GM12878 (cell line): Measurements from ENCODE around the gene RCC2. TPM values are rescaled to one million over a fixed set of nuclear protein-coding genes. Genes with fewer than 3 reads are reported as not detected.

Experiments used
- ATAC-seq: fragments of 200-7000 bp; cut with Tn5 transposase; 3 replicates; pipeline ENCODE4 v1.9.1; 2020; ENCODE audit warnings: mild to moderate bottlenecking, moderate library complexity
- BruUV-seq: library from RNA; stranded (reverse); fragments of 400-500 nt; replicated peaks from 2 replicates; lab custom pipeline; 2021; lab: Mats Ljungman, UMichigan
- CTCF ChIA-PET: fragments of 300-600 bp; sonication (Branson Sonifier 250); formaldehyde crosslinking; extraction: SDS; loops from one replicate; lab custom pipeline; 2021; ENCODE audit warnings: inconsistent platforms; lab: Yijun Ruan, JAX
- POLR2A ChIA-PET: fragments of 350-600 bp; formaldehyde crosslinking; extraction: SDS; loops from one replicate; lab custom pipeline; 2021; ENCODE audit warnings: inconsistent platforms; lab: Charles Lee
- RAD21 ChIA-PET: fragments of 300-600 bp; sonication (Branson Sonifier 250); formaldehyde crosslinking; loops from one replicate; lab custom pipeline; 2023; ENCODE audit warnings: antibody characterized with exemption; ENCODE audit not compliant: unreplicated experiment; lab: Charles Lee
- SMC1A ChIA-PET: fragments of 300-600 bp; sonication (Branson Sonifier 250); formaldehyde crosslinking; loops from one replicate; lab custom pipeline; 2023; ENCODE audit not compliant: unreplicated experiment, uncharacterized antibody; lab: Charles Lee
- DNase-seq: peaks from one replicate; pipeline ENCODE4 v3.0.0-alpha.2; 2011; ENCODE audit warnings: low read depth, low spot score
- FAIRE-seq: peaks from 3 replicates; lab custom pipeline; 2011; peaks lifted over from hg19 to GRCh38; lab: Jason Lieb, UNC
- H2AFZ ChIP-seq: 2 replicates; pipeline ENCODE4 v1.6.0; 2011; ENCODE audit warnings: low read depth, low read length, control low read depth; ENCODE audit not compliant: control insufficient read depth
- H3K27ac ChIP-seq: 2 replicates; pipeline ENCODE4 v1.5.1; 2011; ENCODE audit warnings: control low read depth; ENCODE audit not compliant: control insufficient read depth, insufficient read depth
- H3K27me3 ChIP-seq, 2 experiments: replicated peaks in 1 of 2; 2 replicates each; pipeline versions ENCODE4 v1.6.0 to v1.6.1; 2011; ENCODE audit warnings: low read length in 1 of 2; ENCODE audit not compliant: control insufficient read depth in 2 of 2, insufficient read depth in 2 of 2
- H3K36me3 ChIP-seq, 2 experiments: 2 replicates each; pipeline ENCODE4 v1.5.1; 2011; ENCODE audit warnings: low read length in 1 of 2; ENCODE audit not compliant: control insufficient read depth in 2 of 2, insufficient read depth in 2 of 2
- H3K4me1 ChIP-seq: 2 replicates; pipeline ENCODE4 v1.6.1; 2011; ENCODE audit warnings: mild to moderate bottlenecking, low read length, moderate library complexity, mixed read lengths; ENCODE audit not compliant: control insufficient read depth, insufficient read depth
- H3K4me2 ChIP-seq: 2 replicates; pipeline ENCODE4 v1.6.0; 2011; ENCODE audit warnings: control low read depth; ENCODE audit not compliant: control insufficient read depth, insufficient read depth
- H3K4me3 ChIP-seq: fragments of 200-600 bp; sonication (generic); 2 replicates; pipeline ENCODE4 v1.5.1; 2016
- H3K79me2 ChIP-seq: 2 replicates; pipeline ENCODE4 v1.6.0; 2011; ENCODE audit warnings: low read length; ENCODE audit not compliant: control insufficient read depth, insufficient read depth
- H3K9ac ChIP-seq: 2 replicates; pipeline ENCODE4 v1.8.0; 2011; ENCODE audit warnings: low read length, control low read depth, mixed read lengths; ENCODE audit not compliant: control insufficient read depth, insufficient read depth
- H3K9me3 ChIP-seq: replicated peaks from 3 replicates; pipeline ENCODE4 v1.5.1; 2011; ENCODE audit warnings: mild to moderate bottlenecking, low read length; ENCODE audit not compliant: control insufficient read depth, insufficient read depth
- H4K20me1 ChIP-seq: 2 replicates; pipeline ENCODE4 v1.6.0; 2011; ENCODE audit not compliant: control insufficient read depth, insufficient read depth
- BACH1 ChIP-seq: fragments of 450-650 bp; IDR thresholded peaks from 2 replicates; pipeline ENCODE4 v1.6.1; 2017; ENCODE audit warnings: mild to moderate bottlenecking, borderline replicate concordance
- CHD2 ChIP-seq: IDR thresholded peaks from 2 replicates; pipeline ENCODE4 v1.6.1; 2011; ENCODE audit warnings: low read depth, low read length, improper control_type of control experiment, borderline replicate concordance
- CHD4 ChIP-seq: fragments of 200-600 bp; sonication (generic); IDR thresholded peaks from 2 replicates; pipeline ENCODE4 v1.6.1; 2016; ENCODE audit warnings: mild to moderate bottlenecking
- CREM ChIP-seq: IDR thresholded peaks from 2 replicates; pipeline ENCODE4 v1.6.1; 2014; ENCODE audit warnings: antibody characterized with exemption, low read depth
- EGR1 ChIP-seq, 2 experiments: IDR thresholded peaks; 1 replicate in 1 of 2; 2 replicates in 1 of 2; pipeline ENCODE4 v1.6.1; 2011 to 2012; ENCODE audit warnings: low read depth in 2 of 2, low read length in 2 of 2, borderline replicate concordance in 1 of 2, mild to moderate bottlenecking in 1 of 2, moderate library complexity in 1 of 2
- ELK1 ChIP-seq: IDR thresholded peaks from 2 replicates; pipeline ENCODE4 v1.6.1; 2012; ENCODE audit warnings: low read depth, low read length, improper control_type of control experiment
- HDAC2 ChIP-seq: fragments of 200-600 bp; sonication (generic); IDR thresholded peaks from 2 replicates; pipeline ENCODE4 v1.6.1; 2017
- HDGF ChIP-seq: fragments of 450-650 bp; IDR thresholded peaks from 2 replicates; pipeline ENCODE4 v1.6.1; 2016; ENCODE audit warnings: antibody characterized with exemption
- MLLT1 ChIP-seq: fragments of 450-650 bp; IDR thresholded peaks from 2 replicates; pipeline ENCODE4 v1.6.1; 2016; ENCODE audit warnings: mild to moderate bottlenecking
- NBN ChIP-seq: fragments of 450-650 bp; IDR thresholded peaks from 2 replicates; pipeline ENCODE4 v1.6.1; 2016
- NFXL1 ChIP-seq: fragments of 450-650 bp; IDR thresholded peaks from 2 replicates; pipeline ENCODE4 v1.6.1; 2017; ENCODE audit warnings: antibody characterized with exemption, mild to moderate bottlenecking, borderline replicate concordance
- NRF1 ChIP-seq: conservative IDR thresholded peaks from 2 replicates; pipeline ENCODE4 v1.6.1; 2011; ENCODE audit warnings: mild to moderate bottlenecking, low read depth, low read length, improper control_type of control experiment
- PBX3 ChIP-seq: IDR thresholded peaks from 2 replicates; pipeline ENCODE4 v1.6.1; 2011; ENCODE audit warnings: mild to moderate bottlenecking, low read depth, low read length, moderate library complexity; ENCODE audit not compliant: insufficient replicate concordance
- POLR2AphosphoS2 ChIP-seq: IDR thresholded peaks from 2 replicates; pipeline ENCODE4 v1.6.1; 2011; ENCODE audit warnings: low read depth, mild to moderate bottlenecking, low read length, improper control_type of control experiment, moderate library complexity
- RELA ChIP-seq: fragments of 450-650 bp; IDR thresholded peaks from 2 replicates; pipeline ENCODE4 v1.8.0; 2014; ENCODE audit warnings: borderline replicate concordance; ENCODE audit not compliant: partially characterized antibody
- SREBF2 ChIP-seq: IDR thresholded peaks from 2 replicates; pipeline ENCODE4 v1.6.1; 2012; ENCODE audit warnings: mild to moderate bottlenecking, low read length
- STAT3 ChIP-seq: IDR thresholded peaks from 2 replicates; pipeline ENCODE4 v1.6.1; 2011; ENCODE audit warnings: low read depth, low read length, improper control_type of control experiment
- ZNF24 ChIP-seq: fragments of 450-650 bp; IDR thresholded peaks from 2 replicates; pipeline ENCODE4 v1.6.1; 2017; ENCODE audit warnings: antibody characterized with exemption, mild to moderate bottlenecking
- WGBS: methylation state at CpG from one replicate; pipeline ENCODE4 v1.1.6; 2016; ENCODE audit warnings: low lambda C conversion rate; ENCODE audit not compliant: insufficient replicate concordance, insufficient coverage; ENCODE audit errors: missing lambda C conversion rate; 5-methylcytosine and 5-hydroxymethylcytosine counted together
- in situ Hi-C: fragments of 300-500 bp; cut with MboI; formaldehyde crosslinking; loops from 9 replicates; pipeline ENCODE4 v1.14.3; 2018; ENCODE audit warnings: mixed read lengths
- intact Hi-C: fragments of 100-400 bp; cut with micrococcal nuclease; formaldehyde crosslinking; loops from one replicate; pipeline ENCODE4 v1.14.2; 2022; ENCODE audit not compliant: unreplicated experiment
- polyA plus RNA-seq, 11 experiments: library from polyadenylated mRNA; depleted of rRNA in 4 of 11; unstranded in 6 of 11; stranded (reverse) in 5 of 11; fragments of >200 nt; fragmentation: Nextera tagmentation in 4 of 11; fragmentation: Illumina TruSeq in 1 of 11; extraction: Ambion mirVana in 4 of 11; extraction: Trizol in 1 of 11; gene quantifications; 1 replicate in 1 of 11; 2 replicates in 10 of 11; pipeline versions ENCODE4 v1.2.1 to v1.2.3, GENCODE V29; 2011 to 2016; ENCODE audit warnings: inconsistent platforms in 2 of 11, missing spikeins in 2 of 11, low read depth in 1 of 11
- total RNA-seq, 4 experiments: library from RNA; depleted of rRNA in 3 of 4; stranded (reverse); fragments of >200 nt in 3 of 4; fragmentation: Illumina TruSeq in 1 of 4; extraction: Trizol in 1 of 4; gene quantifications; 2 replicates each; pipeline versions ENCODE4 v1.2.1 to v1.2.3, GENCODE V29; 2013 to 2021
- TF ChIP-seq, protein P1 (sequence below): fragments of 450-650 bp; IDR thresholded peaks from 2 replicates; pipeline ENCODE4 v1.6.1; 2018; ENCODE audit warnings: borderline replicate concordance, mild to moderate bottlenecking; ENCODE audit not compliant: partially characterized antibody
- TF ChIP-seq, protein P2 (sequence below): fragments of 450-650 bp; IDR thresholded peaks from 2 replicates; pipeline ENCODE4 v1.6.1; 2016; ENCODE audit warnings: mild to moderate bottlenecking

RCC2 gene
- total and polyA plus RNA-seq, 10 of the 15 experiments (the other 5 are each of a cell fraction or from before 2014, with no cell fraction given) = 10.7 to 176 (median 85.5) TPM

DNA sequence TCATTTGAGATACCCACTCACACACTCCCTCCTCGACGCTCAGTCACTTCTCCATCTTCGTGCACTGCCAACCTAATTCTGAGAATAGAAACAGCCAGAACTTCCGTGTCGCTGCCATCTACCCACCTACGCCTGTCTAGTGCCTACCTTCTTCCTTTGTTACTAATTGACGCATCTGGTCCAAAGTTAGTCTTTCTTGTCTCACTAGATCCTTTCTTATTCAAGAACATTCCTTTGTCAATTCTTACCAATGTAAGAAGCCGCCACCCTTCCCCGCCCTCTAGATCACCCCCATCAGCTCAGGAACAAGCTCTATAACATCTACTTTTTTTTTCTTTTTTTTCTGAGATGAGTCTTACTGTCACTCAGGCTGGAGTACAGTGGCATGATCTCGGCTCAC is 63.8 kb downstream of the RCC2 start:
- H3K4me3 ChIP-seq = no peak overlapping the region
- H3K9me3 ChIP-seq = no peaks in the 10 kb centered on the region
- TF ChIP-seq EGR1 (IDR thresholded peaks at IDR 0.05; ENCODE audit: borderline replicate concordance in 1 of 2, low read depth in 2 of 2, low read length in 2 of 2) = no peak
- TF ChIP-seq BACH1 = no peak
- no peak for TF ChIP-seq NFXL1
- TF ChIP-seq, protein P1, sequence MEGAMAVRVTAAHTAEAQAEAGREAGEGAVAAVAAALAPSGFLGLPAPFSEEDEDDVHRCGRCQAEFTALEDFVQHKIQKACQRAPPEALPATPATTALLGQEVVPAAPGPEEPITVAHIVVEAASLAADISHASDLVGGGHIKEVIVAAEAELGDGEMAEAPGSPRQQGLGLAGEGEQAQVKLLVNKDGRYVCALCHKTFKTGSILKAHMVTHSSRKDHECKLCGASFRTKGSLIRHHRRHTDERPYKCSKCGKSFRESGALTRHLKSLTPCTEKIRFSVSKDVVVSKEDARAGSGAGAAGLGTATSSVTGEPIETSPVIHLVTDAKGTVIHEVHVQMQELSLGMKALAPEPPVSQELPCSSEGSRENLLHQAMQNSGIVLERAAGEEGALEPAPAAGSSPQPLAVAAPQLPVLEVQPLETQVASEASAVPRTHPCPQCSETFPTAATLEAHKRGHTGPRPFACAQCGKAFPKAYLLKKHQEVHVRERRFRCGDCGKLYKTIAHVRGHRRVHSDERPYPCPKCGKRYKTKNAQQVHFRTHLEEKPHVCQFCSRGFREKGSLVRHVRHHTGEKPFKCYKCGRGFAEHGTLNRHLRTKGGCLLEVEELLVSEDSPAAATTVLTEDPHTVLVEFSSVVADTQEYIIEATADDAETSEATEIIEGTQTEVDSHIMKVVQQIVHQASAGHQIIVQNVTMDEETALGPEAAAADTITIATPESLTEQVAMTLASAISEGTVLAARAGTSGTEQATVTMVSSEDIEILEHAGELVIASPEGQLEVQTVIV = no peak
- no peak for TF ChIP-seq SREBF2
- TF ChIP-seq NBN = no peak
- TF ChIP-seq MLLT1 = no peak
- no peak for TF ChIP-seq ZNF24
- no peak for TF ChIP-seq STAT3
- no peak for TF ChIP-seq RELA
- no peak for TF ChIP-seq POLR2AphosphoS2
- TF ChIP-seq, protein P2, sequence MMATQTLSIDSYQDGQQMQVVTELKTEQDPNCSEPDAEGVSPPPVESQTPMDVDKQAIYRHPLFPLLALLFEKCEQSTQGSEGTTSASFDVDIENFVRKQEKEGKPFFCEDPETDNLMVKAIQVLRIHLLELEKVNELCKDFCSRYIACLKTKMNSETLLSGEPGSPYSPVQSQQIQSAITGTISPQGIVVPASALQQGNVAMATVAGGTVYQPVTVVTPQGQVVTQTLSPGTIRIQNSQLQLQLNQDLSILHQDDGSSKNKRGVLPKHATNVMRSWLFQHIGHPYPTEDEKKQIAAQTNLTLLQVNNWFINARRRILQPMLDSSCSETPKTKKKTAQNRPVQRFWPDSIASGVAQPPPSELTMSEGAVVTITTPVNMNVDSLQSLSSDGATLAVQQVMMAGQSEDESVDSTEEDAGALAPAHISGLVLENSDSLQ = no peak
- TF ChIP-seq PBX3 = no peak
- no peak for TF ChIP-seq HDAC2
- no peak for TF ChIP-seq CHD2
- no peak for TF ChIP-seq HDGF
- no peak for TF ChIP-seq CREM
- TF ChIP-seq ELK1 = no peak
- TF ChIP-seq NRF1 = no peak
- TF ChIP-seq CHD4 = no peak
- TF ChIP-seq, all 136 proteins: peak for 0
- 35% methylated on average over 10 of the region's 10 CpGs for WGBS
- no peak overlapping the region for H3K27ac ChIP-seq
- H3K4me2 ChIP-seq = no peak overlapping the region
- DNase-seq = no peak
- ChIA-PET RAD21 (no interaction called here), CTCF (no interaction called here), POLR2A (no interaction called here), SMC1A (no interaction called here)
- ATAC-seq = no peak
- no TSS peak for BruUV-seq
- no peaks in the 10 kb centered on the region for H3K36me3 ChIP-seq
- in situ Hi-C loops = no loop called here
- intact Hi-C loops = no loop called here
- no peaks in the 10 kb centered on the region for H3K79me2 ChIP-seq
- no peak overlapping the region for H2AFZ ChIP-seq
- FAIRE-seq = no peak
- H3K9ac ChIP-seq = no peak overlapping the region
- H3K4me1 ChIP-seq = no peaks in the 10 kb centered on the region
- H4K20me1 ChIP-seq = no peaks in the 10 kb centered on the region
- H3K27me3 ChIP-seq = peaks cover 2 to 3% of the 10 kb centered on the region in 2 experiments; a peak in 2 of 4 replicates
